ENCODE results near the gene C1R. TPM values are rescaled to one million over a fixed set of nuclear protein-coding genes. Genes with fewer than 3 reads are reported as not detected.

The C1R gene
- total RNA-seq, 4 donors from 2014 or later, result 68.5 to 154 (median 125) TPM

DNA sequence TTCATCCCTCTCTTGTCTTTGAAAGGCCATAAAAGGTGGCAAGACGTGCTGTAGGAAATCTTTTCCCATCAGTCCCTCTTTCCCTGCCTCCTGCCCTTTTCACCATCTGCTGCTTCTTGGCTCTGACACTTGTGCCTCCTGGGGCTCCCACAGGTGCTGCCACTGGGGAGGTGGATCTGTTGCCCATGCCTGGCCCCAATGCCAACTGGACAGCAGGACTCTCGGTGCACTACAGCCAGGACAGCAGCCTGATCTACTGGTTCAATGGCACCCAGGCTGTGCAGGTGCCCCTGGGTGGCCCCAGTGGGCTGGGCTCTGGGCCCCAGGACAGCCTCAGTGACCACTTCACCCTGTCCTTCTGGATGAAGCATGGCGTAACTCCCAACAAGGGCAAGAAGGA is 44.4 kb upstream of the C1R start:
- Histone ChIP-seq H3K27ac (no peak overlapping the region), H3K36me3 (peaks cover 0 to 6% (median 0%) of the 10 kb centered on the region in 4 donors), H3K4me1 (peaks cover 0 to 2% (median 0%) of the 10 kb centered on the region in 4 donors), H3K27me3 (no peaks in the 10 kb centered on the region), H3K4me3 (no peak overlapping the region), H3K9me3 (no peaks in the 10 kb centered on the region)
- intact Hi-C loops (cut with DNase I; ENCODE audit: low total_unique reads), result no loop called here
- in situ Hi-C loops (cut with MboI; ENCODE audit: low pct_ligation_motif_present in 1 of 4, low pct_unique_long_range_greater_than_20kb in 1 of 4, low sequenced_read_pairs in 3 of 4), result no loop called here
- 83 to 90% methylated on average over 1 to 3 of the region's 3 CpGs for WGBS, 2 donors (ENCODE audit: low coverage in 1 of 2)
- DNase-seq, result no peak
- TF ChIP-seq EP300 (IDR thresholded peaks at IDR 0.05; ENCODE audit: low read depth) (no peak), POLR2A (IDR thresholded peaks at IDR 0.05) (no peak), POLR2AphosphoS5 (IDR thresholded peaks at IDR 0.05) (no peak), CTCF (IDR thresholded peaks at IDR 0.05) (no peak)

DNA sequence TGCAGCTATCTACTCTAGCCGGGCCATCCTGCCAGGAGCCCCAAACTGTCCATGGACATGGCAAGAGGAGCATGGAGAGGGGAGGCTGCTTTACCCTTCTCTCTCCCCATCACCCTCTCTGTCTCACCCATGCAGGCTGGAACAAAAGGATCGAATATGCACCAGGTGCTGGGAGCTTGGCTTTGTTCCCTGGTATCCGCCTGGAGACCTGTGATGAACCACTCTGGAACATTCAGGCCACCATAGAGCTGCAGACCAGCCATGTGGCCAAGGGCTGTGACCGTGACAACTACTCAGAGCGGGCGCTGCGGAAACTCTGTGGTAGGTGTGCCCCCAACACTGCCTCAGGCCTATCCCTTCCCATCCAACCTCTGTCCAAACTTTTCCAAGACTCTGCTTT is 43.8 kb upstream of the C1R start:
- intact Hi-C loops (cut with DNase I; ENCODE audit: low total_unique reads) (no loop called here), in situ Hi-C loops (cut with MboI; ENCODE audit: low pct_ligation_motif_present in 1 of 4, low pct_unique_long_range_greater_than_20kb in 1 of 4, low sequenced_read_pairs in 3 of 4) (no loop called here)
- Histone ChIP-seq H3K4me3 (no peak overlapping the region), H3K9me3 (no peaks in the 10 kb centered on the region), H3K27me3 (peaks cover 5% of the 10 kb centered on the region), H3K36me3 (peaks cover 0 to 6% (median 0%) of the 10 kb centered on the region in 4 donors), H3K4me1 (peaks cover 0 to 8% (median 3%) of the 10 kb centered on the region in 4 donors), H3K27ac (no peak overlapping the region)
- DNase-seq, result no peak
- TF ChIP-seq EP300 (IDR thresholded peaks at IDR 0.05; ENCODE audit: low read depth) (no peak), CTCF (IDR thresholded peaks at IDR 0.05) (no peak), POLR2A (IDR thresholded peaks at IDR 0.05) (no peak), POLR2AphosphoS5 (IDR thresholded peaks at IDR 0.05) (no peak)
- WGBS, 2 donors (ENCODE audit: low coverage in 1 of 2), result 83% methylated on average over 7 of the region's 7 CpGs; no CpG with 5 or more reads in 1 of the 2 donors

- Histone ChIP-seq H3K27ac (no peak overlapping the region), H3K9me3 (no peaks in the 10 kb centered on the region), H3K4me3 (no peak overlapping the region), H3K4me1 (peaks cover 5 to 21% (median 12%) of the 10 kb centered on the region in 4 donors), H3K27me3 (peaks cover 19% of the 10 kb centered on the region), H3K36me3 (peaks cover 0 to 6% (median 0%) of the 10 kb centered on the region in 4 donors)
- no peak for DNase-seq
- intact Hi-C loops (cut with DNase I; ENCODE audit: low total_unique reads), result no loop called here
- 77 to 97% methylated on average over 5 to 12 of the region's 12 CpGs for WGBS, 2 donors (ENCODE audit: low coverage in 1 of 2)
- TF ChIP-seq CTCF (IDR thresholded peaks at IDR 0.05), result no peak
- TF ChIP-seq POLR2AphosphoS5 (IDR thresholded peaks at IDR 0.05), result no peak
- no peak for TF ChIP-seq POLR2A (IDR thresholded peaks at IDR 0.05)
- no peak for TF ChIP-seq EP300 (IDR thresholded peaks at IDR 0.05; ENCODE audit: low read depth)
- in situ Hi-C loops (cut with MboI; ENCODE audit: low pct_ligation_motif_present in 1 of 4, low pct_unique_long_range_greater_than_20kb in 1 of 4, low sequenced_read_pairs in 3 of 4), result no loop called here
These were observed 42.3 kb upstream of the C1R start for GRCh38 chr12:7134396-7135166.

- 30 to 41% methylated on average over 6 to 7 of the region's 7 CpGs for WGBS, 2 donors (ENCODE audit: low coverage in 1 of 2)
- H3K27ac ChIP-seq, result peak overlapping the region; percentile 52 to 68 (median 64)
- peaks cover 20% of the 10 kb centered on the region for H3K27me3 ChIP-seq
- intact Hi-C loops (cut with DNase I; ENCODE audit: low total_unique reads) (no loop called here), in situ Hi-C loops (cut with MboI; ENCODE audit: low pct_ligation_motif_present in 1 of 4, low pct_unique_long_range_greater_than_20kb in 1 of 4, low sequenced_read_pairs in 3 of 4) (no loop called here)
- no peaks in the 10 kb centered on the region for H3K9me3 ChIP-seq
- peaks cover 10 to 28% (median 18%) of the 10 kb centered on the region in 4 donors for H3K4me1 ChIP-seq
- peaks cover 0 to 5% (median 0%) of the 10 kb centered on the region in 4 donors for H3K36me3 ChIP-seq
- no peak for DNase-seq
- peak overlapping the region in 2 of 4 donors; percentile 60 to 62 for H3K4me3 ChIP-seq
- TF ChIP-seq EP300 (IDR thresholded peaks at IDR 0.05; ENCODE audit: low read depth) (no peak), POLR2A (IDR thresholded peaks at IDR 0.05) (no peak), POLR2AphosphoS5 (IDR thresholded peaks at IDR 0.05) (no peak), CTCF (IDR thresholded peaks at IDR 0.05) (no peak)
These were observed 39.2 kb upstream of the C1R start for GRCh38 chr12:7131502-7131866.
